Thyroid gland (tissue), 4 donors: ENCODE results near the gene ICAM4. TPM values are rescaled to one million over a fixed set of nuclear protein-coding genes. Genes with fewer than 3 reads are reported as not detected.
A peak's percentile ranks its signal among the peaks of the same experiment; 100 is the strongest.

Experiments
- DNase-seq, 2 donors: peaks; one replicate each; pipeline ENCODE4 v3.0.0-alpha.2; 2019
- H3K27ac ChIP-seq, 3 donors: fragments of 200-600 bp; sonication (generic); 1 replicate in 2 of 3; 2 replicates in 1 of 3; pipeline ENCODE4 v1.5.1; 2016 to 2019; ENCODE audit warnings: mild to moderate bottlenecking in 1 of 3, moderate library complexity in 1 of 3
- H3K27me3 ChIP-seq: fragments of 200-600 bp; sonication (generic); one replicate; pipeline ENCODE4 v1.5.1; 2019
- H3K36me3 ChIP-seq, 2 donors: fragments of 200-600 bp; sonication (generic); one replicate each; pipeline ENCODE4 v1.5.1; 2016 to 2019
- H3K4me1 ChIP-seq, 2 donors: fragments of 200-600 bp; sonication (generic); one replicate each; pipeline ENCODE4 v1.5.1; 2017 to 2019
- H3K4me3 ChIP-seq, 3 donors: fragments of 200-600 bp; sonication (generic); replicated peaks in 1 of 3; 1 replicate in 2 of 3; 2 replicates in 1 of 3; pipeline ENCODE4 v1.5.1; 2016; ENCODE audit warnings: mild to moderate bottlenecking in 1 of 3
- H3K9me3 ChIP-seq: fragments of 200-600 bp; sonication (generic); one replicate; pipeline ENCODE4 v1.5.1; 2017
- CTCF ChIP-seq, 6 experiments: fragments of 200-600 bp in 3 of 6; fragments of 450-650 bp in 3 of 6; sonication (generic) in 3 of 6; IDR thresholded peaks; one replicate each; pipeline ENCODE4 v1.5.1; 2016 to 2019; ENCODE audit warnings: antibody characterized with exemption in 6 of 6, mild to moderate bottlenecking in 2 of 6, inconsistent platforms in 1 of 6, moderate library complexity in 1 of 6
- POLR2A ChIP-seq, 2 donors: fragments of 450-650 bp; IDR thresholded peaks; one replicate each; pipeline ENCODE4 v1.6.1; 2017; ENCODE audit warnings: antibody characterized with exemption in 2 of 2, mild to moderate bottlenecking in 2 of 2, moderate library complexity in 1 of 2
- WGBS, 2 donors: methylation state at CpG; one replicate each; pipeline ENCODE4 v1.1.5; 2017; 5-methylcytosine and 5-hydroxymethylcytosine counted together
- intact Hi-C: fragments of 100-400 bp; cut with DNase I; formaldehyde crosslinking; loops from one replicate; pipeline ENCODE4 v1.15.1; 2023
- total RNA-seq, 4 donors: library from RNA; depleted of rRNA; stranded (reverse); fragments of >200 nt; gene quantifications; one replicate each; pipeline ENCODE4 v1.2.3, GENCODE V29; 2016

Gene ICAM4
- total RNA-seq, 4 donors from 2014 or later: 0.44 TPM; not detected in 3

- no peak overlapping the region for H3K4me3 ChIP-seq
- H3K4me1 ChIP-seq: peaks cover 6 to 12% of the 10 kb centered on the region in 2 donors
- H3K36me3 ChIP-seq: peaks cover 44 to 74% of the 10 kb centered on the region in 2 donors
- TF ChIP-seq CTCF (IDR thresholded peaks at IDR 0.05) (no peak), POLR2A (IDR thresholded peaks at IDR 0.05) (no peak)
- no peak for DNase-seq
- no peaks in the 10 kb centered on the region for H3K9me3 ChIP-seq
- WGBS, 2 donors: 85 to 88% methylated on average over 7 of the region's 7 CpGs
- no peak overlapping the region for H3K27ac ChIP-seq
- intact Hi-C loops: no loop called here
- no peaks in the 10 kb centered on the region for H3K27me3 ChIP-seq
Measured at GRCh38 chr19:10327793-10328192, 41.0 kb downstream of the ICAM4 start.

- DNase-seq: no peak
- WGBS, 2 donors: 95 to 97% methylated on average over 5 to 38 of the region's 41 CpGs
Measured at GRCh38 chr19:10328558-10329429, 42.0 kb downstream of the ICAM4 start.

GRCh38 chr19:10329555-10329954 is 42.8 kb downstream of the ICAM4 start:
- intact Hi-C loops: no loop called here
- no peak for TF ChIP-seq CTCF (IDR thresholded peaks at IDR 0.05)
- TF ChIP-seq POLR2A (IDR thresholded peaks at IDR 0.05): no peak
- H3K27ac ChIP-seq: no peak overlapping the region
- H3K4me1 ChIP-seq: peaks cover 11 to 20% of the 10 kb centered on the region in 2 donors
- WGBS, 2 donors: 89 to 100% methylated on average over 3 to 4 of the region's 13 CpGs
- no peaks in the 10 kb centered on the region for H3K27me3 ChIP-seq
- no peak for DNase-seq
- H3K9me3 ChIP-seq: no peaks in the 10 kb centered on the region
- no peak overlapping the region for H3K4me3 ChIP-seq
- peaks cover 34 to 59% of the 10 kb centered on the region in 2 donors for H3K36me3 ChIP-seq

More at GRCh38 chr19:10328558-10329429, 42.0 kb downstream of the ICAM4 start:
- no peak overlapping the region for H3K4me3 ChIP-seq
- TF ChIP-seq CTCF (IDR thresholded peaks at IDR 0.05): no peak
- no peak for TF ChIP-seq POLR2A (IDR thresholded peaks at IDR 0.05)
- no peaks in the 10 kb centered on the region for H3K27me3 ChIP-seq
- intact Hi-C loops: no loop called here
- H3K4me1 ChIP-seq: peaks cover 7 to 13% of the 10 kb centered on the region in 2 donors
- no peak overlapping the region for H3K27ac ChIP-seq
- H3K36me3 ChIP-seq: peaks cover 38 to 67% of the 10 kb centered on the region in 2 donors
- H3K9me3 ChIP-seq: no peaks in the 10 kb centered on the region

- intact Hi-C loops: no loop called here
- Histone ChIP-seq H3K36me3 (peaks cover 26 to 33% of the 10 kb centered on the region in 2 donors), H3K9me3 (no peaks in the 10 kb centered on the region), H3K27me3 (no peaks in the 10 kb centered on the region), H3K27ac (peak overlapping the region in 1 of 3 donors; percentile 58), H3K4me3 (peak overlapping the region; percentile 74 to 98 (median 75)), H3K4me1 (peaks cover 11 to 24% of the 10 kb centered on the region in 2 donors)
- 35 to 46% methylated on average over 14 to 17 of the region's 18 CpGs for WGBS, 2 donors
- no peak for DNase-seq
- TF ChIP-seq POLR2A (IDR thresholded peaks at IDR 0.05) (no peak), CTCF (IDR thresholded peaks at IDR 0.05) (peak in 2 of 6 experiments; percentile 5 to 8)
Measured at GRCh38 chr19:10332158-10332964, 45.6 kb downstream of the ICAM4 start.
